ELF-1 (cell line): ENCODE results near the gene VPS52.

Experiments
- DNase-seq: peaks from one replicate; pipeline ENCODE4 v3.0.0-alpha.2; 2016; ENCODE audit warnings: low read depth, low spot score

VPS52 gene

DNA sequence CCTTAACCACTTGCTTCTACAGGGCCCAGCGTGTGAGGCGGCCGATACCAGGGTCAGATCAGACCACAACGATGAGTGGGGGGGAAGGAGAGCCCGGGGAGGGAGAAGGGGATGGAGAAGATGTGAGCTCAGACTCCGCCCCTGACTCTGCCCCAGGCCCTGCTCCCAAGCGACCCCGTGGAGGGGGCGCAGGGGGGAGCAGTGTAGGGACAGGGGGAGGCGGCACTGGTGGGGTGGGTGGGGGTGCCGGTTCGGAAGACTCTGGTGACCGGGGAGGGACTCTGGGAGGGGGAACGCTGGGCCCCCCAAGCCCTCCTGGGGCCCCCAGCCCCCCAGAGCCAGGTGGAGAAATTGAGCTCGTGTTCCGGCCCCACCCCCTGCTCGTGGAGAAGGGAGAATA is 60.5 kb downstream of the VPS52 start:
- no peak for DNase-seq

DNA sequence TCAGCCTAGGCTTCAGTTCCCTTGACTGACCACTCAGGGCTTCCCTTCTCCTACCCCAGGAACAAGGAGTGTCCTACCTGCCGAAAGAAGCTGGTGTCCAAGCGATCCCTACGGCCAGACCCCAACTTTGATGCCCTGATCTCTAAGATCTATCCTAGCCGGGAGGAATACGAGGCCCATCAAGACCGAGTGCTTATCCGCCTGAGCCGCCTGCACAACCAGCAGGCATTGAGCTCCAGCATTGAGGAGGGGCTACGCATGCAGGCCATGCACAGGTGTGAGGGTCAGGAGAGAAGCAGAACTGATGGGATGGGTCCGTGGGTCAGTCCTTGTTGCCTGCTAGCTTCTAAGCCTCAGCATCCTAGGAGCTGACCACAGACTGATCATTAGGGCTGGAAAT is 61.8 kb downstream of the VPS52 start:
- no peak for DNase-seq

DNA sequence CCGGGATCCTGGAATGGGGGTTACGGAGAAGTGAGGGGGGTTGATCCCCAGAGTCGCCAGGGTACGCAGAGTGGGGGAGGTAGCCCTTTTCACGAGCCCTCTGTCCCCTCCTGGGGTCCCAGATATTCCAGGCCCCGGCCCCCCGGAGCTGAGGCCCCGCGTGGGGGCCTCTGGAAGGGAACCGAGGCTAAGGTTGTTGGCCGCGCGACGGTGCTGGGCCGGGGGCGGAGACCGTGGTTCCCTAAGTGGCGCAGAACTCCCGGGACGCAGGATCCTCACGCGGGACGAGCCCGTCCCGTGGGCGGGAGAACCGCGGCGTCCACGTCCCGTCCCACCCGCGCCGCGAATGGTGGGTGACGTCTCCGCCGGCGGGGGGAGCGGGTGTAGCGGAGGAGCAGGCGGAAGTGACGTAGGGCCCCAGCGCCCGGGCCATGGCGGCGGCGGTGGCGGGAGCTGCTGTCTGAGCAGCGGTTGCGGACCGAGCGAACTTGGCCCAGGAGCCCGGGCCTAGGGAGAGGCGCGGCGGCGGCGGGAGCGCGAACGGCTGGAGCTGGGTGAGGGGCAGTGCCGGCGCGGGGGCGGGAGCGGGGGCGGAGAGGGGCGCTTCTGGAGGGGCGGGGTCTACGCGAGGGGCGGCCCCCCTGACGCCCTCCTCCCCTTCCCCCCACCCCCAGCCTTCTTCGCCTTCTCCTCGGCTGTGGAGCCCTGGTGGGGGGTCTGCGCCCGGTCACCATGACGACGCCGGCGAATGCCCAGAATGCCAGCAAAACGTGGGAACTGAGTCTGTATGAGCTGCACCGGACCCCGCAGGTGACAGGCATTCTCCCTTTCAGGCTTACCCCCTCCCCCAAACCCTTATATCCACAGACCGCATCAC is 63.3 kb downstream of the VPS52 start, which contains the start of gene RING1:
RING1 (plus strand) TSS at position 410 of the 877 bp plus-strand sequence; CDS start at position 733, 323 bp downstream.
- peak; percentile 72 for DNase-seq

DNA sequence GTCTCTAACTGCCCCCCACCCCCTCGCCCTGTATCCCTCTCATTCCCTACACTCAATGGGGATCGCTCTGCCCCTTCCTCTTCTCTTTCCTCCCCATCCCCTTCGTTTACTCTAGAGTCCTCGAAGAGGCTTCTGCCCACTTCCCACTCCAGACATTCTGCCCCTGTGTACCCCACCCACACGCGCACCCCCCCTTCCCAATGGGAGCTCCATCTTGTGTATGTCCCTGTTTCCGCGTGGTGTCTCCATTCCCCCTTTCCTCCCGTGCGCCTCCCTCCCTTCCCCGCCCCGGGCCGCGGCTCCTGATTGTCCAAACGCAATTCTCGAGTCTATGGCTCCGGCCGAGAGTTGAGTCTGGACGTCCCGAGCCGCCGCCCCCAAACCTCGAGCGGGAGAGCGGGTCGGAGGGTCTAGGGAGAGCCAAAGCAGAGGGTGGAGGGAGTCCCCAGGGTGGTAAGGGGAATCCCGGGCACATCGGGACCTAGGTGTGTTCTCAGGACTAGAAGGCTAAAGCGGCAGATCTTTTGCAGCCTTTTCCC is 64.1 kb downstream of the VPS52 start:
- DNase-seq, result no peak

DNA sequence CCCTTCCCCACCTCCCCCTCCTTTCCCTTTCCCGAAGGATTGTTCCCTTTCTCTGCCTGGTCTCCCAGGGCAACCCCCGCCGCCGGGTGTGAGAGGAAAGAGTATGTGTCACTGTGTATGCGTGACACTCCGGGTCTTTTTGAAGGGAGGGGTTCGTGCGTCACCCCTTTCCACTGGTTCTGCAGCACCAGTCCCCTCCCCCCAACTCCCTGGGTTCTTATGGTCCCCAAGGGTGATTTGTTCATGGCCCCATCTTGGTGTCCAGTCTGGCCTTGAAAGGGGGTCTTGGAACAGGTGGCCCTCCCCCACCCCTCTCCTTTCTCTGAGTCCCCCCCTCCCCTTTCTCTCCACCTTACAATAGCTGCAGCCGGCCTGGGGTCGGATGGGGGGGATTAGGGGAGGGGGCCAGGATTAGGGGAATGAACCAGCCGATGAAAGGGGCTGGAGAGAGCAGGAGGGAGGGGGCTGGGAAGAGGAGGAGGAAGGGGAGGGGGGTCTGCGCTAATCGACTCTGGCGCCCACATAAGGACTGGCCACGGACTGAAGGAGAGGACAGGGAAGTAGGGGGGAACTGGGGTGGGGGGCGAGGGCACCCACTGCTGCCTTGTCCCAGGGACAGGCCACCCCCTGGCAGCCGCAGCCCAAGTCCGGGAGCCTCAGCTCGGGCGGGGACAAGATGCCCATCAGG is 64.7 kb downstream of the VPS52 start:
- DNase-seq, result no peak

DNA sequence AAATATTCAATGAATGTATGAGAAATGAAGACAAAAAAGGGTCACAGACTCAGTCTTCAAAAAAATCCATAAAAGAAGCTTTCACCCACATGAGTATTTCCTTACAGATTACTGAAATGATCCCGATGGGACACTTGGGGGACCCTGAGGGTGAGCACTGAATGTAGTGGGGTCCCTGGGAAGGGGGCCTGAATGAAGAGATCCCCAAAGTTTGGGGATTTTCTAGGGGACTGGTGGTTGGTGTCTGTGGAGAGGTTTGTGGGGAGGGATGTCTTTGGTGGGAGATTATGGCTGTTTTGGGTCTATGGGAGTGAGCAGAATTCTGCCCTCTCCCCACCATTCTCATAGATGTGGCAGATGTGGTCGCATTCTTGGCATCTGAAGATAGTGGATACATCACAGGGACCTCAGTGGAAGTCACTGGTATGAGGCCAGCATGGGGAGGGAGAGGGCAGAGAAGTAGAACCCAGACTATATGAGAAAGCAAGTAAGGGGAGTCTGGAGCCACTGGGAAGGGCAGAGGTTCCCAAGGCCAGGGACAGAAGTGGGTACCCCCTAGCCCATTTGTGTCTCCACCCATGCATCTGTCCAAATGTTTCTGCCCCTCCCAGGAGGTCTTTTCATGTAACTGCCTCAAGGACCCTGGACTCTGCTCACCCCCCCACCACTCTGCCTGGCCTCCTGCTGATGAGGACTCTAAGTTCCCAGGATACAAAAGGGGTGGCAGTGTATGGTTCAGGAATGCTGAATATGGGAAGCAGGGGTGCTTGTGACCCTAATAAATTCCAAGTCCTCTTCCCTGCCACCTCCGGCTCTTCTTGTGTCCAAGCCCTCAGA is 65.4 kb downstream of the VPS52 start:
- no peak for DNase-seq

DNA sequence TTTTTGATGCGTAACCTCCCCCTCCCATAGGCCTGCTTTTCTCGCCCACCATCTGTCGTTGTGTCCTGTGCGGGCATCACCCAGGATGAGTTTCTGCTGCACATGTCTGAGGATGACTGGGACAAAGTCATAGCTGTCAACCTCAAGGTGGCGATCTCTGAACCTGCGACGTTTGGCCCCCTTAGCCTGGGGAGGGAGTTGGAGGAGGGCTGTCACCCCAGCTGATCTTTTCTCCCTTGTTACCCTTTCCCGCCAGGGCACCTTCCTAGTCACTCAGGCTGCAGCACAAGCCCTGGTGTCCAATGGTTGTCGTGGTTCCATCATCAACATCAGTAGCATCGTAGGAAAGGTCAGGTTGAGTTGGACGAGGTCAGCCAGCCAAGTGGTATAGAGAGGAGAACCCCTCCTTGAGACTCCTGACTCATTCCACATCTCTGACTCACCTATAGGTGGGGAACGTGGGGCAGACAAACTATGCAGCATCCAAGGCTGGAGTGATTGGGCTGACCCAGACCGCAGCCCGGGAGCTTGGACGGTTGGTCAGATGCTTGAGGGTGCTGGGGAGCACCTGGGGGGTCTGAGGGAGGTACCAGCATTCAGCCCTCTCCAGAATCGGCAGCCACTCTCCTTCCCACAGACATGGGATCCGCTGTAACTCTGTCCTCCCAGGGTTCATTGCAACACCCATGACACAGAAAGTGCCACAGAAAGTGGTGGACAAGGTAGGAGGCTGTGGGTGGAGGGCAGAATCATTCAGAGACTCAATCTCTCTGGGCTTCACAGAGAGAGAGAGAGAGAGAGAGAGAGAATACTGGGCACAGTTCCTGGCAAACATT is 66.3 kb downstream of the VPS52 start:
- DNase-seq, result no peak

DNA sequence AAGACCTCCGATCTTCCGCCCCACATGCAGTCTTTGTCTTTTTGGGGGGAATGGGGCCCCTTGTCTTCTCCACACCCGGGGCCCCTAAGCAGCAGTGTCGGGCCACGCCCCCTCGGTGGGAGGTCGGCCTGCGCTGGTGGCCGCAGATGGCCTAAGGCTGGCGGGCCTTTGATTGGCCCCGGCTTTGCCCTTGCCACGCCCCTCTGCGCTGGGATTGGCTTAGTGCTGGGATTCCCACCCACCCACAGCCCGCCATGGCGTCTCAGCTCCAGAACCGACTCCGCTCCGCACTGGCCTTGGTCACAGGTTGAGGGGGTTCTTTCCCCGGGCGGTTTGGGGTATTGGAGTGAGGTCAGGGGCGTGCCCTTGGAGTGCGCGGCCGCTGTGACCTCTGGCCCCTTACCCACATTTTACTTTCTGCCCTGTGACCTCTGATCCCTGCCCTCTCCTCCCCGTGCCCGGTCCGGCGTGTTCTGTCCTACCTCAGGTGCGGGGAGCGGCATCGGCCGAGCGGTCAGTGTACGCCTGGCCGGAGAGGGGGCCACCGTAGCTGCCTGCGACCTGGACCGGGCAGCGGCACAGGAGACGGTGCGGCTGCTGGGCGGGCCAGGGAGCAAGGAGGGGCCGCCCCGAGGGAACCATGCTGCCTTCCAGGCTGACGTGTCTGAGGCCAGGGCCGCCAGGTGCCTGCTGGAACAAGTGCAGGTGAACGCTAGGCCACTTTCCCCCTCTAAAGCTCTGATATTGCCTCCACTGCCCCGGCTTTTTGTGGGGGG is 67.1 kb downstream of the VPS52 start, which contains the start of gene HSD17B8:
HSD17B8 (plus strand) TSS at position 241 of the 776 bp plus-strand sequence; CDS start at position 255, 14 bp downstream.
- DNase-seq, result peak; percentile 94

DNA sequence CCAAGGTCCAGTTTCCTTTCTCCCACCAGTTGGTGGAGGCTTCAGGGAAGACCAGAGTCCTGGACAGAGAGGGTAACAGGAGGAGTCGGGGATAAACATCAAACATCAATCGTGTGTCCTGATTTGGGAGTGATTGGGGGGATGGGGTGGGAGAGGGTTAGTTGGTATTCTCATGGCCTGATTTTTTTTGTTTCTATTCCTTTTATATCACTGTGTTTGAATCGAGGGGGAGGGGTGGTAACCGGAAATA is 67.6 kb downstream of the VPS52 start:
- DNase-seq, result no peak

DNA sequence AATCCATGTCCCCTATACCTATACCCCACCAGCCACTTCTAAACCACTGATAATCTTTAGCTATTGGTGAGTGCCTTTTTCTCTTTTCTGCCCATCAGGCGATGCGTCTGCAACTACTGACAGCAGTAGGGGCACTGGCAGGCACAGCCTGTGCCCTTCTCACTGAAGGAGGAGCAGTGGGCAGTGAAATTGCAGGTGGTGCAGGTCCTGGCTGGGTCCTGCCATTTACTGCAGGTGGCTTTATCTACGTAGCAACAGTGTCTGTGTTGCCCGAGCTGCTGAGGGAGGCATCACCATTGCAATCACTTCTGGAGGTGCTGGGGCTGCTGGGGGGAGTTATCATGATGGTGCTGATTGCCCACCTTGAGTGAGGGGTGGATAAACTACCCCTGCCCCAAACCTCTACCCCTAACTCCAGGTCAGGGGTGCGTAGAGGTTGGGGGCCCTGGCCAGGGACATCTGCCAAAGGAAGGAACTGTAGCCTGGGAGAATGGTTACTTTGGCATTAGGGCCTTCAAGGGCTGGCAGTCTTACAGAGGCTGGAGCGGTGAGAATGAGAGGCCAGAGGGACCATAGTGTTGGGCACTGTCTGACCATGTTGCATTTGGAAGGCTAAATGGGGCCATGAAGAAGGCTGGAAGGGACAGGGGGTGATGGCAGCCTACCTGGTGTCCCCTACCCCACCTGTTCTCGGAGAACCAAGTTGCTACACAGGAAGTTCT is 68.1 kb downstream of the VPS52 start:
- no peak for DNase-seq

DNA sequence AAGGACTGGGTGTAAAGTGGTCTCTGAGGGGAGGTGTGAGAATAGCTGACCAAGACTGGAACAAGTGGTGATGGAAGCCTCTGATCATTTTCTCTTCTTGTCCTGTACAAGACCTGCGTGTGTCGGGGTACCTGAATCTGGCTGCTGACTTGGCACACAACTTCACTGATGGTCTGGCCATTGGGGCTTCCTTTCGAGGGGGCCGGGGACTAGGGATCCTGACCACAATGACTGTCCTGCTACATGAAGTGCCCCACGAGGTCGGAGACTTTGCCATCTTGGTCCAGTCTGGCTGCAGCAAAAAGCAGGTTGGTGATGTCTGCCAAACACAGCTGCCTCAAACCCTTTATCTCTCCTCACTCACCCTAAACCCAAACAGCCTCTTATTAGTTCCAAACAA is 68.9 kb downstream of the VPS52 start:
- DNase-seq, result no peak

DNA sequence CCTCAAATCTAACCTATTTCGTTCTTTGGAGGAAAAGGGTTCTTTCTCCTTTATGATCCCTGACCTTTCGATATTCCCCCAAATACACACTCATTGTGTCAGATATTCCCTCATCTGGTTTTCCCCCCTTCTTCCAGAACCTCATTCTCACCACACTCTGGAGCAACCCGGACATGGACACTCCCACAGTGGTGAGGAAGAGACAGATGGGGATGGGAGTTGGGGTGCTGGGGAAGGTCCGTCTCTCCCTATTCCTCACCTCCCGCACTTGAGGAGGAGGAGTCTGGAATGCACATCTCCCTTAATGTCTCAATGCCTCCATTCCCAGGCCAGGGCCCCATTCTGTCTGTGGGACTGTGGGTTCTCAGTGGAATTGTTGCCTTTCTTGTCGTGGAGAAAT is 69.7 kb downstream of the VPS52 start:
- DNase-seq, result no peak

DNA sequence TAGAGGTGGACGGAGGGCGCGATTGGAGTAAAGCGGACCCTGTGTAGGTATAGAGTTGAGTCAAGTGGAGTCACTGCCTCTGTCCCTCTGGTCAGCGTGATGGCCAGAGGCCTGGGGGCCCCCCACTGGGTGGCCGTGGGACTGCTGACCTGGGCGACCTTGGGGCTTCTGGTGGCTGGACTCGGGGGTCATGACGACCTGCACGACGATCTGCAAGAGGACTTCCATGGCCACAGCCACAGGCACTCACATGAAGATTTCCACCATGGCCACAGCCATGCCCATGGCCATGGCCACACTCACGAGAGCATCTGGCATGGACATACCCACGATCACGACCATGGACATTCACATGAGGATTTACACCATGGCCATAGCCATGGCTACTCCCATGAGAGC is 70.5 kb downstream of the VPS52 start:
- no peak for DNase-seq
